ENCODE data around the gene TTC21A. TPM values are rescaled to one million over a fixed set of nuclear protein-coding genes. Genes with fewer than 3 reads are reported as not detected.
A peak's percentile ranks its signal among the peaks of the same experiment; 100 is the strongest.

Gene TTC21A
- total and polyA plus RNA-seq, 10 of the 15 experiments (the other 5 are each of a cell fraction or from before 2014, with no cell fraction given), result 0.62 to 3.2 (median 1.2) TPM

DNA sequence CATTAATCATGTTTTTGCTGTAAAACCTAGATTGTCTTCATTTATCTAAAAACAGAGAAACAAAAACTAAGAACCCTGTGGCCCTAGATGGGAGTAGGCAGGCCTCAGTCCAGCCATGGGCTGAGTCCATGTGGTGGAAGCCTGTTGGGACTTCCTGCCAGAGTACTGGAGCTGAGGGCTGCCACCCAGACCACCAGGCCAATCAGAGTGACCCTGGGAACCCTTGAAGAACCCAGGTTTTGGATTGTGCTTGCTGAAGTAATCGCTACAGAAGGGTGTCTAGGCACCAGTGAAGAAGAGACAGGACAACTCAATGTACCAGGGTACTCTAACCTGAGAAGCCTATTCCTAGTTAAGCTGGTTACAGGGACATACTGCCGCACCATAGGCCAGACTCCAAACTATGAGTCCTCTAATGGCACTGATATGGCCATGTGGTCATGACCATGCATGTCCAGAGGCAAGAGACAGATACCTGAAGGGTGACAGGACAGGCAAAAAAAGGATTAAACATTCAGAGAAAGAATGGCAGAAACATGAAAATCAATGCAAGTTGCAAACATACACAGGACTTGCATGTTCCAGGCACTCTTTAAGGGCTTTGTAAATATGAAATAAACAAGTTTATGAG lies 33.0 kb downstream of the TTC21A start:
- ChIA-PET CTCF (interaction anchor here (0.7 kb wide), 1 partner anchor 15 kb away, joined by 3 read pairs; no protein-coding TSS in a partner anchor), RAD21 (ENCODE audit: unreplicated experiment) (interaction anchor here (0.6 kb wide), 1 partner anchor 49 kb away, joined by 3 read pairs; no protein-coding TSS in a partner anchor), SMC1A (ENCODE audit: uncharacterized antibody, unreplicated experiment) (no interaction called here), POLR2A (no interaction called here)
- no peak overlapping the region for H2AFZ ChIP-seq (ENCODE audit: control insufficient read depth, low read depth, low read length)
- no peak overlapping the region for H3K4me2 ChIP-seq (ENCODE audit: control insufficient read depth, insufficient read depth)
- DNase-seq (ENCODE audit: low read depth, low spot score) (no peak), ATAC-seq (peak; percentile 9), FAIRE-seq (no peak)
- H4K20me1 ChIP-seq (ENCODE audit: control insufficient read depth, insufficient read depth), result no peaks in the 10 kb centered on the region; the same call in 1 of the 2 replicates
- WGBS (ENCODE audit: insufficient coverage, insufficient replicate concordance, low lambda C conversion rate, missing lambda C conversion rate), result 91% methylated on average over 2 of the region's 2 CpGs
- no peak for TF ChIP-seq ATF7 (IDR thresholded peaks at IDR 0.05; ENCODE audit: low read depth)
- peak; percentile 14; the same call in 1 of the 2 replicates for TF ChIP-seq POLR2AphosphoS5 (IDR thresholded peaks at IDR 0.05; ENCODE audit: low read length)
- no peak for TF ChIP-seq MEF2B (IDR thresholded peaks at IDR 0.05; ENCODE audit: partially characterized antibody, poor library complexity, severe bottlenecking)
- no peak overlapping the region for H3K9ac ChIP-seq (ENCODE audit: control insufficient read depth, insufficient read depth, low read length)
- in situ Hi-C loops (cut with MboI) (no loop called here), intact Hi-C loops (cut with micrococcal nuclease; ENCODE audit: unreplicated experiment) (no loop called here)
- BruUV-seq (replicated peaks), result no TSS peak
- no peaks in the 10 kb centered on the region for H3K9me3 ChIP-seq (replicated peaks; ENCODE audit: control insufficient read depth, insufficient read depth, low read length)
- H3K4me3 ChIP-seq, result no peak overlapping the region
- peaks cover 13% of the 10 kb centered on the region for H3K79me2 ChIP-seq (ENCODE audit: control insufficient read depth, insufficient read depth, low read length)
- no peaks in the 10 kb centered on the region; the same call in 1 of the 2 replicates for H3K4me1 ChIP-seq (ENCODE audit: control insufficient read depth, insufficient read depth, low read length)
- H3K27ac ChIP-seq (ENCODE audit: control insufficient read depth, insufficient read depth), result no peak overlapping the region
- H3K36me3 ChIP-seq (ENCODE audit: control insufficient read depth in 2 of 2, insufficient read depth in 2 of 2, low read length in 1 of 2), result peaks cover 17 to 30% of the 10 kb centered on the region in 2 experiments
- no peaks in the 10 kb centered on the region for H3K27me3 ChIP-seq (replicated peaks in 1 of 2; ENCODE audit: control insufficient read depth in 2 of 2, insufficient read depth in 2 of 2, low read length in 1 of 2)

DNA sequence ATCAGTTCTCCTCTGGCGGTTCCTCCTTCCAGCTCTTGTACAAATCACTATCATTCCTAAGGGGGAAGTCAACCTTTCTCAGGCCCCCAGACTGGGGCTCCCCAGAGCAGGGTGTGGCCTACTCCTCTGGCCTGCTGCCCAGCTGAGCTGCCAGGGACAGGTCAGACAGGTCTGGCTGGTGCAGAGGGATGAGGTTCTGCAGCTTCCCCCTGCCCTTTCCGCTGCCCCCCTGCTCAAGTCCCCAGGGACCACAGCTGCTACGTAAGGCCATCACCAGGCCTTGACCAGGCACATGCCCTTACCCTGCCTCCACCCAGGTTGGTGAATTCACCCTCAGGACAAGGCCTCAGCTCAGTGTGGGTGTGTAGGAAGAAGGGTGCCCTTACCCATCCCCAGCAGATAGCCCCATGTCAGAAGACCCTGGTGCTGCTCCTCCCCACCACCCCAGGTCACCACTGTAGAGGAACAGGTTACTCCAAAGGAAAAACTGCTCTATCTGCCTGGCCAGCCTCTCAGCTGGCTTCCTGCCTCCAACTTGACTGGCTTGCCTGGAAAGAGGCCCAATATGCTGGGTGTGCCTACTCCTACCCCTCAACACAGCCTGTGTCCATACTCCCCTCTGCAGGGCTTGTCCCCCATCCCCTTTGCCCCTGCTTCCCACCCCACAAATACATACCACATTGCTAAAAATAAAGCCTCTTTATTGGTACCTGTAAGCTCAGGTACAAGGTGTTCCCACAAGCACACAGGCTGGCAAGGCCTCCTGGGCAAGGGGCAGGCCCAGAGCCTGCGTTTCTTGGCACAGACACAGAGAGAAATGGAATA lies 33.9 kb downstream of the TTC21A start:
- no peak for FAIRE-seq
- in situ Hi-C loops (cut with MboI), result no loop called here
- no peak overlapping the region for H3K9ac ChIP-seq (ENCODE audit: control insufficient read depth, insufficient read depth, low read length)
- TF ChIP-seq GABPA (IDR thresholded peaks at IDR 0.05; ENCODE audit: low read depth) (no peak), SUPT20H (IDR thresholded peaks at IDR 0.05; ENCODE audit: borderline replicate concordance, control insufficient read depth, low read depth, low read length) (no peak), PAX8 (IDR thresholded peaks at IDR 0.05) (no peak), CHD4 (IDR thresholded peaks at IDR 0.05) (no peak)
- TF ChIP-seq, protein P1, sequence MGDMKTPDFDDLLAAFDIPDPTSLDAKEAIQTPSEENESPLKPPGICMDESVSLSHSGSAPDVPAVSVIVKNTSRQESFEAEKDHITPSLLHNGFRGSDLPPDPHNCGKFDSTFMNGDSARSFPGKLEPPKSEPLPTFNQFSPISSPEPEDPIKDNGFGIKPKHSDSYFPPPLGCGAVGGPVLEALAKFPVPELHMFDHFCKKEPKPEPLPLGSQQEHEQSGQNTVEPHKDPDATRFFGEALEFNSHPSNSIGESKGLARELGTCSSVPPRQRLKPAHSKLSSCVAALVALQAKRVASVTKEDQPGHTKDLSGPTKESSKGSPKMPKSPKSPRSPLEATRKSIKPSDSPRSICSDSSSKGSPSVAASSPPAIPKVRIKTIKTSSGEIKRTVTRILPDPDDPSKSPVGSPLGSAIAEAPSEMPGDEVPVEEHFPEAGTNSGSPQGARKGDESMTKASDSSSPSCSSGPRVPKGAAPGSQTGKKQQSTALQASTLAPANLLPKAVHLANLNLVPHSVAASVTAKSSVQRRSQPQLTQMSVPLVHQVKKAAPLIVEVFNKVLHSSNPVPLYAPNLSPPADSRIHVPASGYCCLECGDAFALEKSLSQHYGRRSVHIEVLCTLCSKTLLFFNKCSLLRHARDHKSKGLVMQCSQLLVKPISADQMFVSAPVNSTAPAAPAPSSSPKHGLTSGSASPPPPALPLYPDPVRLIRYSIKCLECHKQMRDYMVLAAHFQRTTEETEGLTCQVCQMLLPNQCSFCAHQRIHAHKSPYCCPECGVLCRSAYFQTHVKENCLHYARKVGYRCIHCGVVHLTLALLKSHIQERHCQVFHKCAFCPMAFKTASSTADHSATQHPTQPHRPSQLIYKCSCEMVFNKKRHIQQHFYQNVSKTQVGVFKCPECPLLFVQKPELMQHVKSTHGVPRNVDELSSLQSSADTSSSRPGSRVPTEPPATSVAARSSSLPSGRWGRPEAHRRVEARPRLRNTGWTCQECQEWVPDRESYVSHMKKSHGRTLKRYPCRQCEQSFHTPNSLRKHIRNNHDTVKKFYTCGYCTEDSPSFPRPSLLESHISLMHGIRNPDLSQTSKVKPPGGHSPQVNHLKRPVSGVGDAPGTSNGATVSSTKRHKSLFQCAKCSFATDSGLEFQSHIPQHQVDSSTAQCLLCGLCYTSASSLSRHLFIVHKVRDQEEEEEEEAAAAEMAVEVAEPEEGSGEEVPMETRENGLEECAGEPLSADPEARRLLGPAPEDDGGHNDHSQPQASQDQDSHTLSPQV (IDR thresholded peaks at IDR 0.05), result no peak

More for the DNA sequence above, 33.9 kb downstream of the TTC21A start:
- CTCF ChIA-PET, result interaction anchor here (0.7 kb wide), 1 partner anchor 15 kb away, joined by 3 read pairs; no protein-coding TSS in a partner anchor
- H3K4me2 ChIP-seq (ENCODE audit: control insufficient read depth, insufficient read depth), result no peak overlapping the region
- H3K27ac ChIP-seq (ENCODE audit: control insufficient read depth, insufficient read depth), result no peak overlapping the region
- ATAC-seq (peak; percentile 39), DNase-seq (ENCODE audit: low read depth, low spot score) (no peak)
- H3K4me3 ChIP-seq, result no peak overlapping the region
- peaks cover 17 to 30% of the 10 kb centered on the region in 2 experiments for H3K36me3 ChIP-seq (ENCODE audit: control insufficient read depth in 2 of 2, insufficient read depth in 2 of 2, low read length in 1 of 2)
- no peaks in the 10 kb centered on the region for H3K27me3 ChIP-seq (replicated peaks in 1 of 2; ENCODE audit: control insufficient read depth in 2 of 2, insufficient read depth in 2 of 2, low read length in 1 of 2)
- H3K79me2 ChIP-seq (ENCODE audit: control insufficient read depth, insufficient read depth, low read length), result peaks cover 19% of the 10 kb centered on the region
- RAD21 ChIA-PET (ENCODE audit: unreplicated experiment), result interaction anchor here (0.6 kb wide), 1 partner anchor 48 kb away, joined by 3 read pairs; no protein-coding TSS in a partner anchor
- peaks cover 5% of the 10 kb centered on the region for H3K4me1 ChIP-seq (ENCODE audit: control insufficient read depth, insufficient read depth, low read length)
- no peak overlapping the region for H2AFZ ChIP-seq (ENCODE audit: control insufficient read depth, low read depth, low read length)
- no TSS peak for BruUV-seq (replicated peaks)
- intact Hi-C loops (cut with micrococcal nuclease; ENCODE audit: unreplicated experiment), result no loop called here
- H3K9me3 ChIP-seq (replicated peaks; ENCODE audit: control insufficient read depth, insufficient read depth, low read length), result no peaks in the 10 kb centered on the region
- POLR2A ChIA-PET, result interaction anchor here (0.6 to 0.7 kb wide), 3 partner anchors 33 to 86 kb away, joined by 3 read pairs; no protein-coding TSS in a partner anchor
- 54% methylated on average over 4 of the region's 4 CpGs for WGBS (ENCODE audit: insufficient coverage, insufficient replicate concordance, low lambda C conversion rate, missing lambda C conversion rate)
- SMC1A ChIA-PET (ENCODE audit: uncharacterized antibody, unreplicated experiment), result interaction anchor here (1.1 kb wide), 1 partner anchor 20 kb away, joined by 3 read pairs; no protein-coding TSS in a partner anchor
- no peaks in the 10 kb centered on the region; the same call in 1 of the 2 replicates for H4K20me1 ChIP-seq (ENCODE audit: control insufficient read depth, insufficient read depth)
